Natural killer cell (primary cell): ENCODE data around the gene DNMT1. TPM values are rescaled to one million over a fixed set of nuclear protein-coding genes. Genes with fewer than 3 reads are reported as not detected.
"Not testable (repeated sequence)": the region's sequence is repeated elsewhere in the genome, so short reads cannot be mapped to it uniquely, and the experiment has no call there.

ENCODE experiments used
- ATAC-seq, 3 donors: fragments of 150-1000 bp in 2 of 3; fragments of 200-7000 bp in 1 of 3; cut with Tn5 transposase; 1 replicate in 1 of 3; 2 replicates in 2 of 3; pipeline ENCODE4 v1.10.0; 2021; ENCODE audit warnings: mild to moderate bottlenecking in 2 of 3, moderate library complexity in 2 of 3
- DNase-seq, 2 donors: peaks; one replicate each; pipeline versions ENCODE4 v3.0.0 to v3.0.0-alpha.2; 2013 to 2021; ENCODE audit warnings: mixed read lengths in 1 of 2
- H3K27ac ChIP-seq: one replicate; pipeline ENCODE4 v1.5.1; 2013; ENCODE audit warnings: mild to moderate bottlenecking, low read length
- H3K27me3 ChIP-seq: one replicate; pipeline ENCODE4 v1.6.1; 2013; ENCODE audit warnings: low read length; ENCODE audit not compliant: control insufficient read depth, insufficient read depth
- H3K36me3 ChIP-seq: one replicate; pipeline ENCODE4 v1.6.1; 2013; ENCODE audit warnings: low read length; ENCODE audit not compliant: control insufficient read depth, insufficient read depth
- H3K4me1 ChIP-seq: one replicate; pipeline ENCODE4 v1.6.1; 2013; ENCODE audit warnings: low read length; ENCODE audit not compliant: control insufficient read depth, insufficient read depth
- H3K4me3 ChIP-seq: one replicate; pipeline ENCODE4 v1.5.1; 2013; ENCODE audit warnings: low read length
- H3K9me3 ChIP-seq: one replicate; pipeline ENCODE4 v1.6.1; 2013; ENCODE audit warnings: low read length; ENCODE audit not compliant: control insufficient read depth, insufficient read depth
- H3K27ac Mint-ChIP-seq, 2 donors: one replicate each; pipeline ENCODE4 v1.8.0; 2022; ENCODE audit warnings: mild to moderate bottlenecking in 2 of 2, mixed read lengths in 2 of 2, moderate library complexity in 1 of 2
- H3K27me3 Mint-ChIP-seq, 2 donors: one replicate each; pipeline ENCODE4 v1.8.0; 2022; ENCODE audit warnings: low read depth in 2 of 2, mixed read lengths in 2 of 2
- H3K36me3 Mint-ChIP-seq: one replicate; pipeline ENCODE4 v1.8.0; 2022; ENCODE audit warnings: mixed read lengths
- H3K4me1 Mint-ChIP-seq, 2 donors: one replicate each; pipeline ENCODE4 v1.8.0; 2022; ENCODE audit warnings: mixed read lengths in 2 of 2
- H3K4me3 Mint-ChIP-seq: one replicate; pipeline ENCODE4 v1.8.0; 2022; ENCODE audit warnings: mild to moderate bottlenecking, moderate library complexity, mixed read lengths
- H3K9me3 Mint-ChIP-seq, 2 donors: one replicate each; pipeline ENCODE4 v1.8.0; 2022; ENCODE audit warnings: mixed read lengths in 2 of 2
- CTCF ChIP-seq: fragments of 200-600 bp; IDR thresholded peaks from one replicate; pipeline ENCODE4 v1.8.0; 2022; ENCODE audit warnings: antibody characterized with exemption
- WGBS: methylation state at CpG from one replicate; pipeline ENCODE4 v1.1.7; 2013; ENCODE audit warnings: missing lambda C conversion rate; ENCODE audit not compliant: insufficient coverage; 5-methylcytosine and 5-hydroxymethylcytosine counted together
- intact Hi-C: fragments of 100-400 bp; cut with micrococcal nuclease; formaldehyde crosslinking; loops from one replicate; pipeline ENCODE4 v1.14.2; 2022
- total RNA-seq, 4 donors: library from RNA; stranded (reverse); fragments of 120-200 nt in 1 of 4; gene quantifications; one replicate each; pipeline versions ENCODE4 v1.2.3 to v1.2.4, GENCODE V29; 2013 to 2022

Gene DNMT1
- total RNA-seq, 3 donors from 2014 or later (not counting 1 experiment from before 2014, with no cell fraction given), result 266 to 323 (median 275) TPM

DNA sequence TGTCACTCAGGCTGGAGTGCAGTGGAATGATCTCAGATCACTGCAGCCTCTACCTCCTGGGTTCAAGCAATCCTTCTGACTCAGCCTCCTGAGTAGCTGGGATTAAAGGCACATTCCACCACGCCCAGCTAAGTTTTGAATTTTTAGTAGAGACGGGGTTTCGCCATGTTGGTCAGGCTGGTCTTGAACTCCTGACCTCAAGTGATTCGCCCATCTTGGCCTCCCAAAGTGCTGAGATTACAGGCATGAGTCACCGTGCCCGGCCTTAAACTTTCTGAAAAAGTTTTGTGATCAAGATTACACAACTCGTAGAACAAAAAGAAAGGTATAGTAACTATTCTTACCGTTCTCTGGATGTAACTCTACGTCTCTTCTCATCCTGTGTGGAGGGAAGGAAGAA, 21.2 kb downstream of the DNMT1 start:
- H3K27me3 Mint-ChIP-seq, result no peaks in the 10 kb centered on the region
- no peak overlapping the region for H3K4me3 Mint-ChIP-seq
- WGBS, result 95% methylated on average over 9 of the region's 9 CpGs
- no peak overlapping the region for H3K27ac Mint-ChIP-seq
- H3K9me3 ChIP-seq, result no peaks in the 10 kb centered on the region
- no peaks in the 10 kb centered on the region for H3K4me1 ChIP-seq
- intact Hi-C loops, result no loop called here
- H3K4me3 ChIP-seq, result no peak overlapping the region
- H3K9me3 Mint-ChIP-seq, result no peaks in the 10 kb centered on the region
- ATAC-seq (no peak), DNase-seq (no peak)
- H3K4me1 Mint-ChIP-seq, result peaks cover 0 to 5% of the 10 kb centered on the region in 2 donors
- H3K36me3 ChIP-seq, result peaks cover 72% of the 10 kb centered on the region
- TF ChIP-seq CTCF, result no peak
- H3K27me3 ChIP-seq, result no peaks in the 10 kb centered on the region
- no peak overlapping the region for H3K27ac ChIP-seq
- H3K36me3 Mint-ChIP-seq, result peaks cover 13% of the 10 kb centered on the region

GRCh38 chr19:10168386-10168948, 26.3 kb downstream of the DNMT1 start:
- H3K36me3 Mint-ChIP-seq, result peaks cover 6% of the 10 kb centered on the region
- H3K9me3 Mint-ChIP-seq, result no peaks in the 10 kb centered on the region
- no peak for TF ChIP-seq CTCF
- H3K4me3 ChIP-seq, result no peak overlapping the region
- 97% methylated on average over 2 of the region's 2 CpGs for WGBS
- ATAC-seq (no peak), DNase-seq (no peak)
- H3K27ac ChIP-seq, result no peak overlapping the region
- no peak overlapping the region for H3K27ac Mint-ChIP-seq
- H3K4me3 Mint-ChIP-seq, result no peak overlapping the region
- H3K4me1 ChIP-seq, result peaks cover 15% of the 10 kb centered on the region
- H3K9me3 ChIP-seq, result no peaks in the 10 kb centered on the region
- H3K27me3 ChIP-seq, result no peaks in the 10 kb centered on the region
- H3K36me3 ChIP-seq, result peaks cover 81% of the 10 kb centered on the region
- no peaks in the 10 kb centered on the region for H3K4me1 Mint-ChIP-seq
- H3K27me3 Mint-ChIP-seq, result no peaks in the 10 kb centered on the region
- intact Hi-C loops, result no loop called here

GRCh38 chr19:10167459-10167858, 27.3 kb downstream of the DNMT1 start:
- peaks cover 80% of the 10 kb centered on the region for H3K36me3 ChIP-seq
- intact Hi-C loops, result no loop called here
- H3K27me3 Mint-ChIP-seq, result no peaks in the 10 kb centered on the region
- no peaks in the 10 kb centered on the region for H3K9me3 ChIP-seq
- no peaks in the 10 kb centered on the region for H3K27me3 ChIP-seq
- H3K4me3 ChIP-seq, result no peak overlapping the region
- peak overlapping the region; percentile 25 for H3K27ac ChIP-seq
- no peaks in the 10 kb centered on the region for H3K9me3 Mint-ChIP-seq
- DNase-seq (no peak), ATAC-seq (peak in 2 of 3 donors; percentile 24 to 62)
- H3K4me1 Mint-ChIP-seq, result no peaks in the 10 kb centered on the region
- peak overlapping the region in 1 of 2 donors; percentile 57 for H3K27ac Mint-ChIP-seq
- no peaks in the 10 kb centered on the region for H3K36me3 Mint-ChIP-seq
- no peak for TF ChIP-seq CTCF
- 50% methylated on average over 6 of the region's 6 CpGs for WGBS
- peaks cover 15% of the 10 kb centered on the region for H3K4me1 ChIP-seq
- H3K4me3 Mint-ChIP-seq, result no peak overlapping the region

DNA sequence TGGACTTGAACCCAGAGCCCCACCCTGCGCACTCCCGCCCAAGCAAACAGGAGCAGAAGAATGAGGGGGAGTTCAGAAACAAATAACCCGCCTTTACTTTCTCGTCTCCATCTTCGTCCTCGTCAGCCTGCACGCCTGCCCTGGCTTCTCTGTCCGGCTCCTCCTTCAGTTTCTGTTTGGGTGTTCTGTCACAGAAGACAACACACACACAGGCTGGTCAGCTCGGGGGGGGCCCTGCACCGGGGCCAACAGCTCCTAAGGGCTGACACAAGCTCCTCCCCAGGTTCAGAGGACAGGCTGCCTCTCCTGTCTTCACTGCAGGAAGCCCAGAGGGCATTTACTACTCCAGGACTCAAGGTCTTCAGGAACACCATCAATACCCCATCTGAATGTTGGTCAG, 28.3 kb downstream of the DNMT1 start:
- H3K9me3 ChIP-seq, H3K4me3 Mint-ChIP-seq, H3K4me1 Mint-ChIP-seq, H3K4me3 ChIP-seq, H3K27ac ChIP-seq, ATAC-seq, intact Hi-C loops, H3K27me3 Mint-ChIP-seq, H3K27me3 ChIP-seq, DNase-seq, H3K9me3 Mint-ChIP-seq, H3K36me3 Mint-ChIP-seq: not testable (repeated sequence)
- 97% methylated on average over 9 of the region's 10 CpGs for WGBS
- H3K27ac Mint-ChIP-seq, result peak overlapping the region in 1 of 2 donors; percentile 57
- peaks cover 15% of the 10 kb centered on the region for H3K4me1 ChIP-seq
- peaks cover 74% of the 10 kb centered on the region for H3K36me3 ChIP-seq
